ENCODE measurements around the gene STBD1.

DNA sequence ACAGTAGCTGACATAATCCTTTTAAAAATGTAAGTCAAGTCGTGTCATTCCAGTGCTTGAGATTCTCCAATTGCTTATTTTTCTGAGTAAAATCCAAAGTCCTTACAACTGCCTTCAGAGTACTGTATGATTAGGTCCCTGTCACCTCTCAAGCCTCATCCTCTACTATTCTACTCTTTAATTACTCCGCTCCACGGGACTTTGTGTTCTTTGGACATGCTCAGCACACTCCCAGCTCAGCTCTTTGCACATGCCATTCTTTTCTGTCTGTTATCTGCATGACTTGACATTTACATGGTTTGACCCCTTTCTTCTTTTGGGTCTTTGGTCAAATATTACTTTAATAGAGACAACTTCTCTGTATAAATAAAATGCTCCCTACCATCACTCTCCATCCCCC is 39.9 kb upstream of the STBD1 start:
- TF ChIP-seq, protein P1, sequence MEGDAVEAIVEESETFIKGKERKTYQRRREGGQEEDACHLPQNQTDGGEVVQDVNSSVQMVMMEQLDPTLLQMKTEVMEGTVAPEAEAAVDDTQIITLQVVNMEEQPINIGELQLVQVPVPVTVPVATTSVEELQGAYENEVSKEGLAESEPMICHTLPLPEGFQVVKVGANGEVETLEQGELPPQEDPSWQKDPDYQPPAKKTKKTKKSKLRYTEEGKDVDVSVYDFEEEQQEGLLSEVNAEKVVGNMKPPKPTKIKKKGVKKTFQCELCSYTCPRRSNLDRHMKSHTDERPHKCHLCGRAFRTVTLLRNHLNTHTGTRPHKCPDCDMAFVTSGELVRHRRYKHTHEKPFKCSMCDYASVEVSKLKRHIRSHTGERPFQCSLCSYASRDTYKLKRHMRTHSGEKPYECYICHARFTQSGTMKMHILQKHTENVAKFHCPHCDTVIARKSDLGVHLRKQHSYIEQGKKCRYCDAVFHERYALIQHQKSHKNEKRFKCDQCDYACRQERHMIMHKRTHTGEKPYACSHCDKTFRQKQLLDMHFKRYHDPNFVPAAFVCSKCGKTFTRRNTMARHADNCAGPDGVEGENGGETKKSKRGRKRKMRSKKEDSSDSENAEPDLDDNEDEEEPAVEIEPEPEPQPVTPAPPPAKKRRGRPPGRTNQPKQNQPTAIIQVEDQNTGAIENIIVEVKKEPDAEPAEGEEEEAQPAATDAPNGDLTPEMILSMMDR (IDR thresholded peaks at IDR 0.05), result no peak
- TF ChIP-seq POLR2A (IDR thresholded peaks at IDR 0.05), result no peak
